Sigmoid colon (tissue), 7 donors: ENCODE data around the gene FBXO8. TPM values are rescaled to one million over a fixed set of nuclear protein-coding genes. Genes with fewer than 3 reads are reported as not detected.
A peak's percentile ranks its signal among the peaks of the same experiment; 100 is the strongest.

Source experiments
- DNase-seq: peaks from one replicate; pipeline ENCODE4 v3.0.0-alpha.2; 2019
- H3K27ac ChIP-seq, 4 donors: fragments of 200-600 bp; sonication (generic); one replicate each; pipeline ENCODE4 v1.5.1; 2016 to 2019; ENCODE audit warnings: mild to moderate bottlenecking in 1 of 4
- H3K27me3 ChIP-seq, 3 donors: fragments of 200-600 bp; sonication (generic); one replicate each; pipeline ENCODE4 v1.5.1; 2019; ENCODE audit warnings: mild to moderate bottlenecking in 1 of 3
- H3K36me3 ChIP-seq, 4 donors: fragments of 200-600 bp; sonication (generic); one replicate each; pipeline ENCODE4 v1.5.1; 2016 to 2019
- H3K4me1 ChIP-seq, 4 donors: fragments of 200-600 bp; sonication (generic); one replicate each; pipeline ENCODE4 v1.5.1; 2017 to 2019
- H3K4me3 ChIP-seq, 4 donors: fragments of 200-600 bp; sonication (generic); one replicate each; pipeline ENCODE4 v1.5.1; 2017 to 2019; ENCODE audit warnings: mild to moderate bottlenecking in 2 of 4, moderate library complexity in 1 of 4
- H3K9me3 ChIP-seq, 4 donors: fragments of 200-600 bp in 3 of 4; sonication (generic) in 3 of 4; one replicate each; pipeline versions ENCODE4 v1.5.1 to v1.6.1; 2013 to 2019
- CTCF ChIP-seq, 4 experiments: fragments of 450-650 bp in 3 of 4; fragments of 200-600 bp in 1 of 4; IDR thresholded peaks; one replicate each; pipeline ENCODE4 v1.5.1; 2016 to 2019; ENCODE audit warnings: antibody characterized with exemption in 4 of 4, mild to moderate bottlenecking in 3 of 4, moderate library complexity in 2 of 4
- EP300 ChIP-seq, 4 donors: sonication (generic); formaldehyde crosslinking; IDR thresholded peaks; one replicate each; pipeline ENCODE4 v1.6.1; 2017; ENCODE audit warnings: antibody characterized with exemption in 4 of 4
- POLR2A ChIP-seq, 2 donors: fragments of 450-650 bp; IDR thresholded peaks; one replicate each; pipeline ENCODE4 v1.6.1; 2016; ENCODE audit warnings: antibody characterized with exemption in 2 of 2, mild to moderate bottlenecking in 2 of 2, moderate library complexity in 2 of 2
- POLR2AphosphoS5 ChIP-seq, 4 donors: sonication (generic); formaldehyde crosslinking; IDR thresholded peaks; one replicate each; pipeline ENCODE4 v1.6.1; 2017; ENCODE audit warnings: antibody characterized with exemption in 4 of 4
- WGBS, 2 donors: extraction: QIAGEN DNeasy Blood & Tissue Kit; methylation state at CpG; one replicate each; pipeline ENCODE4 v1.1.7; 2013; 5-methylcytosine and 5-hydroxymethylcytosine counted together
- intact Hi-C: fragments of 100-400 bp; cut with DNase I; formaldehyde crosslinking; loops from one replicate; pipeline ENCODE4 v1.15.1; 2023
- polyA plus RNA-seq, 3 donors: library from polyadenylated mRNA; stranded (reverse); fragments of 200-250 nt; gene quantifications; one replicate each; pipeline ENCODE4 v1.2.3, GENCODE V29; 2013
- total RNA-seq, 4 donors: library from RNA; depleted of rRNA; stranded (reverse); fragments of >200 nt; gene quantifications; one replicate each; pipeline ENCODE4 v1.1.0, GENCODE V29; 2016
- donor health status: healthy with polysubstance abuse.
- donor health status: Bipolar disorder and iron deficiency.
- donor health status: healthy.

FBXO8 gene
- total and polyA plus RNA-seq, 7 donors: 14.5 to 68.8 (median 42.8) TPM

GRCh38 chr4:174320494-174321199 is 37.2 kb upstream of the FBXO8 start:
- Histone ChIP-seq H3K9me3 (no peaks in the 10 kb centered on the region), H3K36me3 (no peaks in the 10 kb centered on the region), H3K27me3 (no peaks in the 10 kb centered on the region), H3K4me1 (peaks cover 0 to 25% (median 0%) of the 10 kb centered on the region in 4 donors), H3K4me3 (no peak overlapping the region), H3K27ac (peak overlapping the region in 1 of 4 donors; percentile 17)
- WGBS, 2 donors: 86 to 88% methylated on average over 5 of the region's 5 CpGs
- TF ChIP-seq POLR2A (IDR thresholded peaks at IDR 0.05) (no peak), CTCF (IDR thresholded peaks at IDR 0.05) (no peak), POLR2AphosphoS5 (IDR thresholded peaks at IDR 0.05) (no peak), EP300 (IDR thresholded peaks at IDR 0.05) (no peak)
- DNase-seq: no peak
- intact Hi-C loops: loop anchor here (5.0 kb wide), 1 partner anchor 898 kb away; no protein-coding TSS in a partner anchor

- no peaks in the 10 kb centered on the region for H3K9me3 ChIP-seq
- WGBS, 2 donors: 78 to 87% methylated on average over 8 of the region's 8 CpGs
- H3K27me3 ChIP-seq: no peaks in the 10 kb centered on the region
- H3K36me3 ChIP-seq: no peaks in the 10 kb centered on the region
- no peak for TF ChIP-seq POLR2AphosphoS5 (IDR thresholded peaks at IDR 0.05)
- no peak for TF ChIP-seq POLR2A (IDR thresholded peaks at IDR 0.05)
- TF ChIP-seq CTCF (IDR thresholded peaks at IDR 0.05): peak in 3 of 4 experiments; percentile 59 to 79 (median 70)
- TF ChIP-seq EP300 (IDR thresholded peaks at IDR 0.05): no peak
- no peak overlapping the region for H3K4me3 ChIP-seq
- no peak for DNase-seq
- peak overlapping the region in 1 of 4 donors; percentile 17 for H3K27ac ChIP-seq
- intact Hi-C loops: loop anchor here (2.0 to 10.0 kb wide), 4 partner anchors 162 to 1004 kb away; no protein-coding TSS in a partner anchor
- H3K4me1 ChIP-seq: peaks cover 0 to 25% (median 0%) of the 10 kb centered on the region in 4 donors
Observed at GRCh38 chr4:174318829-174319764, 35.6 kb upstream of the FBXO8 start.

GRCh38 chr4:174317531-174317930 is 34.1 kb upstream of the FBXO8 start:
- H3K4me3 ChIP-seq: no peak overlapping the region
- H3K9me3 ChIP-seq: no peaks in the 10 kb centered on the region
- H3K27ac ChIP-seq: no peak overlapping the region
- no peak for DNase-seq
- intact Hi-C loops: loop anchor here (5.0 to 10.0 kb wide), 3 partner anchors 160 to 1003 kb away; no protein-coding TSS in a partner anchor
- peaks cover 0 to 25% (median 0%) of the 10 kb centered on the region in 4 donors for H3K4me1 ChIP-seq
- TF ChIP-seq POLR2AphosphoS5 (IDR thresholded peaks at IDR 0.05) (no peak), EP300 (IDR thresholded peaks at IDR 0.05) (no peak), CTCF (IDR thresholded peaks at IDR 0.05) (no peak), POLR2A (IDR thresholded peaks at IDR 0.05) (no peak)
- H3K27me3 ChIP-seq: no peaks in the 10 kb centered on the region
- H3K36me3 ChIP-seq: peaks cover 0 to under 1% (median 0%) of the 10 kb centered on the region in 4 donors

- DNase-seq: no peak
- no peaks in the 10 kb centered on the region for H3K9me3 ChIP-seq
- intact Hi-C loops: loop anchor here (5.0 to 10.0 kb wide), 3 partner anchors 160 to 1002 kb away; no protein-coding TSS in a partner anchor
- H3K27me3 ChIP-seq: no peaks in the 10 kb centered on the region
- no peak overlapping the region for H3K27ac ChIP-seq
- TF ChIP-seq CTCF (IDR thresholded peaks at IDR 0.05): no peak
- TF ChIP-seq POLR2A (IDR thresholded peaks at IDR 0.05): no peak
- no peak for TF ChIP-seq POLR2AphosphoS5 (IDR thresholded peaks at IDR 0.05)
- TF ChIP-seq EP300 (IDR thresholded peaks at IDR 0.05): no peak
- peaks cover 0 to 6% (median 0%) of the 10 kb centered on the region in 4 donors for H3K36me3 ChIP-seq
- peaks cover 0 to 25% (median 0%) of the 10 kb centered on the region in 4 donors for H3K4me1 ChIP-seq
- 67 to 71% methylated on average over 2 of the region's 2 CpGs for WGBS, 2 donors
- no peak overlapping the region for H3K4me3 ChIP-seq
Observed at GRCh38 chr4:174316954-174317353, 33.5 kb upstream of the FBXO8 start.
